HG03280 (cell line): Measurements from ENCODE around the gene NUDT7.

ENCODE experiments used
- ATAC-seq: cut with Tn5 transposase; IDR thresholded peaks from one replicate; pipeline ENCODE4 v1.9.1; 2021; ENCODE audit warnings: mild to moderate bottlenecking, moderate library complexity; ENCODE audit not compliant: unreplicated experiment

NUDT7 gene

DNA sequence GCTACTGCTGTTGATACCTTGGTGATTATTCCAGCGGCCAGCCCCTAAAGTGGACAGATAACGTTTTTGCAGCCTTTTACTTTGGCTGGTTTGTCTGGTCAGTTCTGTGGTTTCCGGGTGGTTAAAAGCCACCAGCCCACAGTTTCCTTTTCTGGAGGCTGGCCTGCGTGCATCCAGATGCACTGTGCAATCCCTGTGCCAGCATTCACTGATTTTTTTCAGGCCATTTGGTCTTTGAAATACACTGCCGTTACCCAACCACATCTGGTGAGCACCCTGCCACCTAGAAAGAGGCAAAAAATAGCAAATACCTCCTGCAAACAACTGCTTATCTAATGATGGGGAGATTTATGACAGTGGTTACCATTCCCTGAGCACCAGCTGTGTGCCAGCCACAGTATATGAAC lies 797 bp downstream of the NUDT7 start:
- peak; percentile 12 for ATAC-seq

DNA sequence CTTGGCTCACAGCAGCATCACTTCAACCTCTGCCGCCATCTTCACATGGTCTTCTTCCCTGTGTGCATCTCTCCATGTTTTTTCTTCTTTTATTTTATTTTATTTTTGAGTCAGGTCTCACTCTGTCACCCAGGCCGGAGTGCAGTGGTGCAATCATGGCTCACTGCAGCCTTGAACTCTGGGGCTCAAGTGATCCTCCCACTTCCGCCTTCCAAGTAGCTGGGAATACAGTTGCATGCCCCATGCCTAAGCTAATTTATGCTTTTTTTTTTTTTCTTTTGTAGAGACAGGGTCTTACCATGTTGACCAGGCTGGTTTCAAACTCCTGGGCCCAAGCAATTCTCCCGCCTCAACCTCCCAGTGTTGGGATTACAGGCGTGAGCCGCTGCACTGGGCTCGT lies 1.9 kb downstream of the NUDT7 start:
- no peak for ATAC-seq

DNA sequence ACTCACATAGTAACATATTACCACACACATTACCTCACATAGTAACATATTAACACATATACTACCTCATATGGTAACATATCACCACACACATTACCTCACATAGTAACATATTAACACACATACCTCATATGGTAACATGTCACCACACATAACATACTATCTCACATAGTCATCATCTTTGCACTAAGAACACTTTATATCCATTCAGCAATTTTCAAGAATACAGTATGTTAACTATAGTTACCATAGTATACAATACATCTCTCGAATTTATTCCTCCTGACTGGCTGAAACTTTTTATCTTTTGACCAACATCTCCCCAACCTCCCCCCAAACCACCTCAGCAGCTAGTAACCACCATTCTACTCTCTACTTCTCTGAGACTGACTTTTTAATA lies 7.6 kb downstream of the NUDT7 start:
- no peak for ATAC-seq

DNA sequence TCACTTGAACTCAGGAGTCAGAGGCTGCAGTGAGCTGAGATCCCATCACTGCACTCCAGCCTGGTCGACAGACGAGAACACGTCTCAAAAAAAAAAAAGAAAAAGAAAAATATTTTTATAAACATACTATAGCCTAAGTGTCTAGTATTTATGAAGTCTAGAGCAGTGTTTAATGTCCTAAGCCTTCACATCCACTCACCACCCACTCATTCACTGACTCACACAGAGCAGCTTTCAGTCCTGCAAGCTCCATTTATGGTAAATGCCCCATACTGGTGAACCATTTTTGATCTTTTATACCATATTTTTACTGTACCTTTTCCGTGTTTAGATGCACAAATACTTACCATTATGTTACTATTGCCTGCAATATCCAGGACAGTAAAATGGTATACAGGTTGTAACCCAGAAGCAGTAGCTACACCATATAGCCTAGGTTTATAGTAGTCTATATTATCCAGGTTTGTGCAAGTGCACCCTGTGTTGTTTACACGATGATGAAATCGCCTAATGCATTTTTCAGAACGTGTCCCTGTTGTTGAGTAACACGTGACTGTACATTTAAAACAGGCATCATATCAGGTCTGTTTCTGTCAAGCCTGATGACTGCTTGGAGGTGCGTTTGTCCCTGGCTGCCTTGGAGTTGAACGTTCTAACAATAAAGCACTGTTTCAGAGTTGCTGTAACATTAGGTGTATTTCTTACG lies 10.1 kb downstream of the NUDT7 start:
- ATAC-seq = no peak

DNA sequence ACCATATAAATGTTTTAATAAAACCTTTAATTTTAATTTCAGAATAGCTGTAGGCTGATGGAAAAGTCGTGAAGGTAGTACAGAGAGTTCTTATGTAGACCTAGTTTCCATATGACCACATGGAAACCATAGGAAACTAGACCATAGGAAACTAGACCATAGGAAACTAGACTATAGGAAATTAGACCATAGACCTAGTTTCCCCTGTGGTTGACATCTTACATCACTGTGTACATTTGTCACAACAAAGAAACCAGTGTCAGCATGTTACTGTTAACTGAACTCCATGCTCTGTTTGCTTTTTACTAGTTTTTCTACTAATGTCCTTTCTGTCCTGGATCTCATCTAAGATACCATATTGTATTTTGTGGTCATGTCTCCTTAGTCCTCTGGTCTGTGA lies 14.6 kb downstream of the NUDT7 start:
- ATAC-seq = no peak

DNA sequence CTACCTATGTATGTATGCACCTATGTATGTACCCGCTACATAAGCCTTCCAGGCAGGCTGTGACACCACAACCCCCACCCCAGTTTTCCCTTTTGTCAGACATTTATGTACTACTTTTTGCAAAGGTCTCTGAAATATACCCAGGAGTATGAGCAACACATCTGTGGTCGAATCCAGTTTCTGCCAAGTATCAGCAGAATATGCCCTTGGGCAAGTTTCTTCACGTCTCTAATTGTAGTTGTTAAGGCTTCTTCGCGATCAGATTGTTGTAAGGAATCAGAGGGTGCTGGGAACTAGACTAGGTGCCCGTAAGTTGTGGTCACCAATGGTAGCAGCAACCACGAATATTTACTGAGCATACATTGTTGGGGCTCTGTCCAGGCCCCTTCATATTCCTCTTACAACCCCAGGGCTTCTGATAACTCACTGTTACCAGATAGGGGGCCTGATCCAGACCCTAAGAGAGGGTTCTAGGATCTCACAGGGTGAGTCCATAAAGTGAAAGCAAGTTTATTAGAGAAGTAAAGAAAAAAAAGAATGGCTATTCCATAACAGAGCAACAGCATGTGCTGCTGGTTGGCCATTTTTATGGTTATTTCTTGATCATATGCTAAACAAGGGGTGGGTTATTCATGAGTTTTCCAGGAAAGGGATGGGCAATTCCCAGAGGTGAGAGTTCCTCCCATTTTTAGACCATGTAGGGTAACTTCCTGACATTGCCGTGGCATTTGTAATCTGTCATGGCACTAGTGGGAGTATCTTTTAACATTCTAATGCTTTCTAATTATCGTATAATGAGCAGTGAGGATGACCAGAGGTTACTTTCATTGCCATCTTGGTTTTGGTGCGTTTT lies 16.6 kb downstream of the NUDT7 start:
- ATAC-seq = no peak

DNA sequence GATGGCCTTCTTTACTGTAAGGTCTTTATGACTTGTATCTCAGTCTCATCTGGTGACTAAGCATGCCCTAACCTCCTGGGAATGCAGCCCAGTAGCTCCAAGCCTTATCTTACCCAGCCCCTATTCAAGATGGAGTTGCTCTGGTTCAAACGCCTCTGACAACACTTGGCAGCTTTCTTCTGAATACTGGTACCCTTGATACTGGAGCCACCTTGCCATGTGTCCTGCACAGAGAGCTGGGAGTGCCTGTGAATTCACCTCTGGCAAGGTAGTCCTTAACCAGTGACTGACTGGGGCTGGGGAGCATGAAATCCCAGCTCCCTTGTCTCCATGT lies 17.2 kb downstream of the NUDT7 start:
- ATAC-seq = no peak

DNA sequence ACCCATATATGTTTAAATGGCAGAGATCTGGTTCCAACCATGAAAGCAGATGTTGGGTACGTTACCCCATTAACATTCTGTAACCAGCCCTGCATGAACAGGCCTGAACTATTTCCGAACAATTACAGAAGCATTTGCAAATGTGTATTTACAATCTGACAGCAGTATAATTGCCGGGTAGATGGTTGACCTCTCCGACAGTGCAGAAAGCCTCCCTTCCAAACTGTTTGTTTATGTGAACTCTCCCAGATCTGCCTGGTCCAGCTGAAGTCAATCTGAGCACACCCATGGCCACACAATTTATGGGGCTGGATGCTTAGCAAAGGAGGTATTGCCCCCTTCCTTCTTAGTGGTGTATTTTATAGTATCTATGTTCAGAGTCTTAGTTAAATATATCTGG lies 21.8 kb downstream of the NUDT7 start:
- no peak for ATAC-seq

DNA sequence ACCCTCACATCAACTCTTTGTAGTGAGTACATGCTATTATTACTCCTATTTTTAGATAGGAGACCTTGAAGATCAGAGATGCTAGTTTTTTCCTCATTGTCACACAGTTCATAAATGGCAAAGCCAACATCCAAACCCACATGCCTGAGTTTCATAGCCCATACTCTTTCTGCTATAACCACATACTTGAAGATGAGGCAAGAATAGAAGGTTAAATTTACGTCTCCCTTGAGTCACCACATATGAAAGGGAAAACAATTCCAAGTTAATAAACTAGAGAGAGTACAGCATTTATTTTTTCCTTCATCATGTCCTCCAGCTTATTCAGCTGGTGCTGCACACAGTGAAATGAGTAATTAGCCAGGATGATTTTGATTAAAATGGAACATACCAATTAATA lies 23.7 kb downstream of the NUDT7 start:
- ATAC-seq = no peak

DNA sequence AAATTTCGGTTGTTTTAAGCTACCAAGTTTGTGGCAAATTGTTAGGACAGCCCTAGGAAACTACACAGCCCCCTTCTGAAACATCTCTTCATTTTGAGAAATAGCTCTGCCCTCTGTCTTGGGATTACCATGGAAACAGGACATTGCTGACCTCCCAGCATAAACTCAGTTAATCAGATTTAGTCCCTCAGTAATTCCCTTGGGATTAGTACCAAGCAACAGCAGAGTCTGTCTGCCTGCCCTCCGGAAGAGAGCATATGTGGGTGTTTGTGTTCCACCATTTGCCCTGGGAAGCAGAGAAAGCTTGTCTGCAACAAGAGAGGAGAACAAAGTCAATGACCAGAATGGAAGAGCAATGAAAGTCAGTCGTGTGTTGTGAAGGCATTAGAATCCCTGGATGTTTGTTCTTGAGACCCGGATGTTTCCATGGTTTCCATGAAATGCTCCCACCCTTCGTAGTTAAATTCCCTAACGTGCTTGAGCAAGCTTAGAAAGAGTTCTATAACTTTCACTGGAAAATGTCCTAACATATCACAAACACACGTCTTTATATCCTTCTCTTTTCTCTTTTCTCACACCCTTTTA lies 26.2 kb downstream of the NUDT7 start:
- no peak for ATAC-seq

DNA sequence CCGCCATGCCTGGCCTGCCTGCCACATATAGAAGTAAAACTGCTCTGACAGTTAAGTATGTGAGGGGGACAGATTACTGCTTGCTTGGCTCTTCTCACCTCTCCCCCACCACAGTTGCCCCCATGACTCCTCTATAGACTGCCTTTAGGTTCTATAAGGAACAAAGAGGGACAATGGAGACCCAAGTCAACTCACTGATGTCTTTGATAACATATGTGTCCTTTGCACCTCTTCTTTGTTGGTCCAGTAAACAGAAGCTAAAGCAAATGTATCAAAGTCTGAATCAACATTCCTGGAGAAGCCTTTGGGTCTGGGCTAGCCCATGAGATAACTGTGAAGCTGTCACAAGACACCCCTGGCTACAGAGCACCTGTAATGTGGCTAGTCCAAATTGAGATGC lies 27.1 kb downstream of the NUDT7 start:
- ATAC-seq = no peak

DNA sequence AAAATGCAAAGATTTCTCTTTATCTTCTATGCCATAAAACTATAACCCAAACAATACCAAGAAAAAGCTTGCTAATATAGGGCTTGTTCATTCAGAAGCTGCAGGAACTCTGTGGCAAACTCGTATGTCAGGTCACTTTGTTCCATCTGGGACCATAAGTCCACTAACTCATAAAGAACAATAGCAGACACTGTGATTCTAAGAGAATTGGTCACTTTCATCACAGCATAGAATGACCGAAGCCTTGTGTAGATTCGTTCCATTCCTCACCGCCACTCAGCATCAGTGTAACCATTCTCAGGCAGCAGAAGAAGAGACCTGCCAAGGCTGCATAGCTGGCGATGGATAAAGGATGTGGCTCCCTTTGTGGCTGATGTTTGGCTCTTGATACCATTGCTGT lies 35.7 kb downstream of the NUDT7 start:
- ATAC-seq = no peak

DNA sequence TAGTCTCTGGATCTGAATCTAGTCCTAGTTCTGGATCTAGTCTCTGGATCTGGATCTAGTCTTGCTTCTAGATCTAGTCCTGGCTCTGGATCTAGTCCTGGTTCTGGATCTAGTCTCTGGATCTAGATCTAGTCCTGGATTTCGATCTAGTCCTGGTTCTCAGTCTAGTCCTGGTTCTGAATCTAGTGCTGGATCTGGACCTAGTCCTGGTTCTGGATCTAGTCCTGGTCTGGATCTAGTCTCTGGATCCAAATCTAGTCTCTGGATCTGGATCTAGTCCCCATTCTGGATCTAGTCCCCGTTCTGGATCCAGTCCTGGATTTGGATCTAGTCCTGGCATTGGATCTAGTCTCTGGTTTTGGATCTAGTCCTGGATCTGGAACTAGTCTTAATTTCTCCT lies 36.2 kb downstream of the NUDT7 start:
- no peak for ATAC-seq

DNA sequence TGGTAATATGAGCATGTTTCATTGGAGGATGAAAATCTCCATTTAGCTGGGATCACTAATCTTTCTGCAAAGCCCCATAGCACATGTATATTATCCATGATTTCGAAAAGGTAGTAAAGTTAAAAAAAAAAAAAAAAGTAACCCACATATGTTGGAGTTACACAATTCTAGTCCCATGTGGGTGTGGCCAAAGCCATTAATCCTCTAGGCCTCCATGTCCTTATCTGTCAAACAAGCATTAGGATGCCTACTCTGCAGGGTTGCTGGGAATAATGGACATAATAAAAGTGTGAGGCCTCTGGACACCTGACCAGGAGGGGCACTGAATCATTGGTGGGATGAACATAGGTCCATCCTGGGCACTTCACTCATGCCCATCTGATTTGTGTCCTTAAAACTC lies 36.9 kb downstream of the NUDT7 start:
- ATAC-seq = no peak

DNA sequence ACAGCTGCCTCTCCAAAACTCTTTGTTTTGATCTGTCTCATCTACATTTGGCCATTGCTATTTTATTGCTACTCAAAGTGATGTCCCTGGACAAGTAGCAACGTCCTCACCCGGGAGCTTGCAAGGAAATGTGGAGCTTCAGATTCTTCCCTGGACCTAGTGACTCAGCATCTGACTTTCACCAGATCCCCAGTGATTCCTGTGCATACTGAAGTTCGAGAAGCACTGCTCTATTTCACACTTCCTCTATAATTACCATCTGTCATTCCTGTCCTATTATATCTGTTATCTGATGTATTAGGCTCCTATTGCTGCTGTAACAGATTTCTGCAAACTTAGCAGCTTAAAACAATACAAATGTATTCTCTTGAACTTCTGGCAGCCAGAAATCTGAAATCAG lies 37.5 kb downstream of the NUDT7 start:
- no peak for ATAC-seq

DNA sequence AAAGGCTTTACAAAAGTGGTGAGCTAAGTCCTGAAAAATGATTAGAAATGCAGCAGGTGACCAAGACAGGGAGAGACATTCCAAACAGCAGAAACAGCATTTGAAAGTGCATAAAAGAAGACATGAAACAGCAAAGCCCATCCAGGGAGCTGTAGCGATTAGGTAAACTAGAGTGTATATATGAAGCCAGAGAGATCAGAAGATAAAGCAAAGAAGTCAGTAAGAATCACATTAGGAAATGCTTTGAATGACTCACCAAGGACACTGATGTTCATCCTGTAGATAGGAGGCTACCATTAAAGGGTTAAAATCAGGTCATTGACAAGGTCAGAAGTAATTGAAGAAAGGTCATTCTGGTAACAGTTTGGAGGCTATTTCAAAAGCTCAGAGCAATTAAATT lies 38.5 kb downstream of the NUDT7 start:
- no peak for ATAC-seq

DNA sequence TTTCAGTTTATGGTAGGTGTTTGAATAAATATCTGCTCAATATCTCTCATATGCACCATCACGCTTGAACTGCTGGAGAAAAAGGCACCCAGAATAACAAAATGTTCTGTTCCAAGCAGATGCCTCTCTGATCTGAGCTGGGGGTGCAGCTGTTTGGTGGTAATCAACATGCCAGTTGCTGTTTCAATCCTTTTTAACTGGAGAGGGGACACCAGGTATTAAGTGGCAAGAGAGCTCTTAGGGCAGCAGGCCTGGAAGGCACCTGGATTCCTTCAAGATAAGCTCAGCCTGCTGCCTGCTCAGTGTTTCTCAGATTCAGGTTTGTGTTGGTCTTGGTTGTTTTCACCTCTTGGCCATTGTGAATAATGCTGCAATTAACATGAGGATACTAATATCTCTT lies 38.9 kb downstream of the NUDT7 start:
- ATAC-seq = no peak

DNA sequence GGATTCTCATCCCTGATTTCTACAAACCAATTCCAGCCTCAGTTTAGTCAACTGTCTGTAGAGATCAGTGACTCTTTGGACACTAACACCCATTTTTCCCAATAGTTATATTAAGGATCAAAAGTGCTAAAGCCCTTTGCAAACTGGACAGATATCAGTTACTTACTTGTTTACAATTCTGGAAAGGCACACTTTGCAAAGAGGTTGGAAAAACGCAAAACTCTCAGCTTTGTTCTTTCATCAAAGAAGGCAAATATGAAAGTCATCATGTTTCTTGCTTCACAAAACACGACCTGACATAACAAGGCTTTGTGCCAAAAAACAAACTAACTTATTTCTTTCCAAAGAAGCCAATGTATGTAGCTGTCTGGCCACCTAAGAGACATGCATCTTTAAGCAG lies 39.9 kb downstream of the NUDT7 start:
- ATAC-seq = no peak

DNA sequence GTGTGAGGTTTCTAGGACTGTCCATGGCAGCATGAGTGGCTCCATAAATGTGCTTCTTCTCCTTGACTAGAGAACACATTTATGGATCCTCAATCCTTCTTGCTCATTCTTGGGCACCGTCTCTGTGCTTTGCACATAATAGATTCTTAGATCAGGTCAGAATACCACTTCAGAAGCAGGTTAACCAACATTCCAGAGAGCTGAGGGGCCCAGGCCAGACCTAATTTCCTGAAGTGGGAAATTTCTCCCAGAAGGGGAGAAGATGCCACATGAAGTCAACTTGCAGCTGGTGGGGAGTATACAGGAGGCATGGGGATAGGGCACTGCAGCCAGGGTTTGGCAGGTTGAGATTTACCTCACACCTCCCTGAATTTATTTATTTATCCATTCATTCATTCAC lies 41.7 kb downstream of the NUDT7 start:
- no peak for ATAC-seq

DNA sequence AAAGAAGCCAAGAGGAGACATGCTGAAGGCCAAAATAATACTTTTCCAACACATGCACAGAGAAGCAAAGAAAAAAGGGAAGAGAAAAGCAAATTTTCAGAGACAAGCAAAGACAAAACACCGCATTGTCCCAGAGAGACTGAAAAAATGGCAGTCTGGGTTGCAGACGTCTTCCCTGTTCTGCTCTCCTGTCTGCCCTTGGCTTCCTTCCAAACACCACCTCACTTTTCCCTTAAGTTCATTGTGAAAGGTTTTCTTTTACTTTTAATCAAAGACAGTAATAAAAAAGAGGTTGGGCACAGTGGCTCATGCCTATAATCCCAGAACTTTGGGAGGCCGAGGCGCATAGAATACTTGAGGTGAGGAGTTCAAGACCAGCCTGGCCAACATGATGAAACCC lies 44.9 kb downstream of the NUDT7 start:
- no peak for ATAC-seq

DNA sequence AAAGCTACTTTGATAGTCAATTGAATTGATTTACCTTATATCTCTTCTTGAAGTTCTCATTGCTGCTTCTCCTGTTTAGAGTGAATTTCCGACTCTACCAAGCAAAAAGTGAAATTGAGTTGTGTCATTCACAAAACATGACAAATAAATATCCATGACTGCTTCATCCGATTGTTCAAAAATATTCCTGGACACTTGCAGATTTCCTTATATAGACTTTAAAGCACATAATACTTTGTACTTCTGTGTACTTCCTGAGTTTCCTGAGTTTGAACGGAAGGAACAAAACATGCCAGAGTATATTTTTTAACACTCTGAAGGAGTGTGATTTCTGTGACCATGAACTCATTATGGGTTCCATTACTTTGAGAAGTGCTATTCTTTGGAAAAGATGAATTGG lies 45.5 kb downstream of the NUDT7 start:
- no peak for ATAC-seq
